Epidermal melanocyte (primary cell): ENCODE data around the gene TESPA1.

Source experiments
- DNase-seq: peaks from one replicate; pipeline ENCODE4 v3.0.0; 2011; ENCODE audit warnings: low spot score; ENCODE audit not compliant: insufficient read length

Gene TESPA1

DNA sequence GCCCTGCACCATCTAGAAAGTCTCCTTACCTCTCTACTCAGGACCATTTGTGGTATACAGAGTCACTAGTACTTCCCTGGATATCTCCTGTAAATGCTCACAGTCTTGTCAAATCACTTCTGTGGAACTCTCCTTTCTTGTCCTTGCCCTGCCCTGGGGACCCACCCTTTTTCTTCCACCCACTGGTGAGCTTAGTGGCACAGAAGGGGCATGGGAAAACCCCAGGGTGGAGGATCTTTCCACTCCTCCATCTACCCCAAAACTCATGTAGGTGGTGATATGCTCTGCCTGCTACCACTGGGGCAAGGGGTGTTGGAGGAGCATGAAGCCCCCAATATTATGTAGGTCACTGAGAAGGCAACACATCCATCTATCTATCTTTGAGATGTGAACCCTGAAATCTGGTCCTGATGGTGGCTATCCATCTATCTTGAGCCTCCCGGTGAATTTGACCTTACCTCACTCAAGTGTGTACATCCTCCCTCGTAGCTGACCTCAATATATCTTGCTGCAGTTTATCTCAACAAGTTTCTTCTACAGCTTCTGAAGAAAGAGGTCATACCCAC lies 943 bp downstream of the TESPA1 start:
- DNase-seq, result no peak

DNA sequence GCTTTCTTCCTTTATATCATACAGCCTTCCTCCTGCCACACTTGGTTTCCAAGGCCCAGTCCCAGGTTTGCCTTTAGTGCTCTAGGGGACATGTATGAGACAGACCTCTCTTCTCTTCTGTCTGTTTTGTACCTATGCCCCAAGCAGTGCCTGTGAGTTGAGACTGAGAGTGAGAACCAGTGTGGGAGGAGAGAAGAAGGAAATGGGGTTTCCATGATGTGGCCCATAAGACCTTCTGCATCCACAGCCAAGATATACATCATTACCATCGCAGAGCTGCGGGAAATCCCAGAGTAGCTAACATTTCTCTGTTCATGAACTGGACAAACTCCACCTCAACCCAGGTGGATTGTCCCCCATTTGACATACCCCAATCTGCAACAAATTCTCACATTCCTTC lies 2.8 kb downstream of the TESPA1 start:
- no peak for DNase-seq

DNA sequence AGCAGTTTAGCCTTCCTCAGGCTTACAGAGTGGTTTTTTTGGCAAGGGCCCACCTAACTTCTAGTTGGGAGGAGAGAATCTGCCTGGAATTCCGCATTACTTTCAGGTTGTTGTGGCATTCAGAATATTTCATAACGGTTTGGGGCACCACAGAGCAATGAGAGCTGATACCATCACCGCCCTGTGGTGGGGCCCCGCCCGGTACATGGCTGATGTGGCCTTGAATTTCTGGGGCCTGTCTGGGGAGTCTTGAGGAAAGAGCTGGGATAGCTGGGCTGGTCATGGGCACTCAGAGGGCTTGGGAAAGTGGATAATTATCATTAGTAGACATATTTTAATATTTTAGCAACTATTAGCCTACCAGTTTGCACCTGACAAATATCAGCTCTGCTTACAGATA lies 4.2 kb downstream of the TESPA1 start:
- DNase-seq, result no peak

GRCh38 chr12:54977857-54978256 lies 6.7 kb downstream of the TESPA1 start:
- no peak for DNase-seq

- DNase-seq, result no peak
These were observed 7.4 kb downstream of the TESPA1 start for GRCh38 chr12:54977155-54977554.

GRCh38 chr12:54975875-54976274 lies 8.7 kb downstream of the TESPA1 start:
- DNase-seq, result no peak

GRCh38 chr12:54975272-54975671 lies 9.3 kb downstream of the TESPA1 start:
- DNase-seq, result no peak

GRCh38 chr12:54974279-54974678 lies 10.3 kb downstream of the TESPA1 start:
- no peak for DNase-seq

DNA sequence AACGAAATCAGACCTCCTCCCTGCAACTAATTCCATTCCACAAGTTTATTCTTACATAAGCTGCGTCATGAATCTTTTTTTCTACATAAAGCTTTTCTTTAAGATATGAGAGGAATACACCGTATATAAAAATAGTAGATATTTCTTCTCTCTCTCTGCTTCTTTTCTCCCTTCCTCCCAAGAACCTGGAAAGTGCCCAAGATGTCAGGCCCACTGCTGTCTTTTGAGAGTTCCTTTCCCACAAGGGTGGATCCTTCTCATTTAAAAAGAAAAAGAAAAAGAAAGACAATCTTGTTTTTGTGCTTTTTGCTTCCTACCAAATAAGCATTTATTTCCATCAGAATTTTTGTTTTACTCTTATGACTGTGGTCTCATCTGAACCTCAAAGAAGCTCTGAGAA lies 11.0 kb downstream of the TESPA1 start:
- DNase-seq, result no peak

DNA sequence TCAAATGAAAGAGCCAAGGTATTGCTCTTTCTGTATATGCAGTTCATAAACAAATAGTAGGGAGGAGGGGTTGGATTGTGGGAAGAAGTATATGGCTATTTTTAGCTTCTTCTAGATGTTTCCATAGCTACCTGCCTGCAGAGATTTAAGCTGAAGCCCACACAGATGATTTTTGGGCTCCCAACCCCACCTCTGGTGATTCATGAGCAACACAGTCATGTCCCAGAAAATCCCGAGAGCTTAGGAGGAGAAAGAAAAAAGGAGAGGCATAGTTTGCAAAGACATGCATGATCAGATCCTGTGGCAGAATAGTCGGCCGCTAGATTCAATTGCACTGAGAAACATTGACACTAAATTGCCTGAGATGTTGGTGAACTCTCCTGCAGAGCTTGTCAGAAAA lies 13.8 kb downstream of the TESPA1 start:
- no peak for DNase-seq

GRCh38 chr12:54968181-54968730 lies 16.3 kb downstream of the TESPA1 start:
- no peak for DNase-seq

DNA sequence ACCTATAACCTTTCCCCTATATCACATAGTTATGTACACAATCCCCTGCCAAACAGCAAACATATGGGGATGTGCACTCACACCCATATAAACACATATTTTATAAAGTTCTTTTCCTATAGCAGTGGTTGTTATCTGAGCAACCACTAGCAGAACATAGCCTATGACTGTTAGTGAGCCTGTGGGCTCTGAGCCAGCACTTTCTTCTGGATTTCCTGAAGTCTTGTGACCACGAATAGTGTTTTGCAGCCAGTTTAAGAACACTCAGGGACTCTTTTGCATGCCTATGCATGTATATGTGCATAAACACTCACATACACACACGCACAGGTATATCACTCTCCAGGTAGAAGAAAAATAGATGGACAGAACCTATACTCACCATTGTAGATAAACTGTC lies 17.1 kb downstream of the TESPA1 start:
- no peak for DNase-seq

DNA sequence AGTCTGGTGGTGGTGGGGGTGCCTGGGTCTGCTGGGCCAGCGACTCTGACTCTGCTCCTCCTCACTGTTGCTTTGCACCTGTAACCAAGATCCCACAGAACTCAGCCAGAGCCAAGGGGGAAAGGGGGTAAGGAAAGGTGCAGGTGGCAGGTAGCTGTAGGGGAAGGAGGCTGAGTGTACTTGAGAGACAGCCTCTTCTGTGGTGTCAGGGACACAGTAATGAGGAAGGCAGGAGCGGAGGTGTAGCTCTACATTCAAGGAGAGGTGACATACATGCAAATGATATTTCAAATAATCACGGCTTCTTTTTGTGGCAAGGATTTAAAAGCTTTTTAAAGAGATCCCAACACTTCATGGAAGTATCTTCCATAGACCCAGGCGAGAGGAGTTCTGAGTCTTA lies 23.4 kb downstream of the TESPA1 start:
- no peak for DNase-seq

- DNase-seq, result no peak
These were observed 25.1 kb downstream of the TESPA1 start for GRCh38 chr12:54959291-54960018.

- peak; percentile 54 for DNase-seq
These were observed 26.4 kb downstream of the TESPA1 start for GRCh38 chr12:54958048-54958658.

- no peak for DNase-seq
These were observed 27.5 kb downstream of the TESPA1 start for GRCh38 chr12:54956818-54957641.

DNA sequence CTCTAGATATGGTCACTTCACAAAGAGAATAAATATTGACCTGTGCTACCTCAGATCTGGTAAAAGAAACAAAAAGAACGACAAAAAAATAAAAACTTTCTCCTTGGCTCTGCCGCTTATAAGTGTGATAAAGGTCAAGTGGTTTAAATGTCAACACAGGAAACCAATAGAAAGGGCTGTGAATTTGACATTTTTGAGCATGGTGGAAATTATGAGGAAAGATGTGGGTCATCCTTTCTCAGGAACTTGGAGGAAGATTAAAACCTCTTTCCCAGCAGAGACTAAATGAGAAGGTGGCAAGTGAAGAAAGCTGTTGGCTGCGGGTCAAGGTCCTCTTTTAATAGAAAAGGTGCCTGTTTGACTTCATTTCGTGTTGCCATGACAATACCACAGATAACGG lies 28.2 kb downstream of the TESPA1 start:
- no peak for DNase-seq

DNA sequence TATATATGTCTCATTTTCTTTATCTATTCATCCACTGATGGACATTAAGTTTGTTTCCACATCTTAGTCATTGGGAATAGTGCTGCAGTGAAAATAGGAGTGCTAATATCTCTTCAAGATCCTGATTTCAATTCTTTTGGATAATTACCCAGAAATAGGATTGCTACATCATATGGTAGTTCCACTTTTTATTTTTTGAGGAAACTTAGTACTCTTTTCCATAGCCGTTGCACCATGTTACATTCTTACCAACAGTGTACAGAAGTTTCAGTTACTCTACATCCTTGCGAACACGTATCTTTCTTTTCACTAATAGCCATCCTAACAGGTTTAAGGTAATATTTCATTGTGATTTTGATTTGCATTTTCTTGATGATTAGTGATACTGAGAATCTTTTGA lies 29.8 kb downstream of the TESPA1 start:
- DNase-seq, result no peak

GRCh38 chr12:54954228-54954627 lies 30.3 kb downstream of the TESPA1 start:
- DNase-seq, result no peak

DNA sequence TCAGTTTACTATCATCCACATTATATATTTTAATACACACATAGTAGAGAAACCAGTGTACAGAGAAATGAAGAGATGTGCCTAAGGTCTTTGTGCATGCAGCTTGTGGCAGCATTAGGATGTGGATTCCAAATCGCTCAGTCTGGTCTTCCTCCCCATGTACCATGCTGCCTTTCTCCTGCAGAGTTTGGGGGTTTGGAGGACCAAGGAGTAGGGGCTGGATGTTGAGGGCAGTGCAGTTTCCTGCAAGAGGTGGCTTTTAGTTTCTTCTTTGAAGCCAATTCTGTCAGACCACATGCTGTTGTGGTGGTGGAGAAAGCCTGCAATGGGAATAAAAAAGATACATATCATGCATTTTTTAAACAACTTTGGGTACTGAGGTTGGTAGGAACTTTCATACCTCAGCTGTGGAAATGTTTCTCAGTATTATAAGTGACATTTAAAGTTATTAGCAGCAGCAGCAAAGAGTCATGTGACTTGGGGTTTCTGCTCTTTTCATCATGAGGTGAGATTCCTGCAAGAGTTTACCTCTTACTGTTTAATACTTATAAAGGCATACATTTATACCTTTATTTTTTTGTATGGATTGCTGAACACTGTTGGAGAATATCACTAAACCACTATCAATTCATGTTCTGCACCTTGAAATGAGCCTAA lies 34.4 kb downstream of the TESPA1 start:
- no peak for DNase-seq

GRCh38 chr12:54949073-54949711 lies 35.4 kb downstream of the TESPA1 start:
- DNase-seq, result no peak
